ENCODE data around the gene GPRIN2. TPM values are rescaled to one million over a fixed set of nuclear protein-coding genes. Genes with fewer than 3 reads are reported as not detected.

Gene GPRIN2
- total and polyA plus RNA-seq, 2 of the 8 experiments (the other 6 are each of a cell fraction or from before 2014, with no cell fraction given), result 14.3 to 18.6 TPM

DNA sequence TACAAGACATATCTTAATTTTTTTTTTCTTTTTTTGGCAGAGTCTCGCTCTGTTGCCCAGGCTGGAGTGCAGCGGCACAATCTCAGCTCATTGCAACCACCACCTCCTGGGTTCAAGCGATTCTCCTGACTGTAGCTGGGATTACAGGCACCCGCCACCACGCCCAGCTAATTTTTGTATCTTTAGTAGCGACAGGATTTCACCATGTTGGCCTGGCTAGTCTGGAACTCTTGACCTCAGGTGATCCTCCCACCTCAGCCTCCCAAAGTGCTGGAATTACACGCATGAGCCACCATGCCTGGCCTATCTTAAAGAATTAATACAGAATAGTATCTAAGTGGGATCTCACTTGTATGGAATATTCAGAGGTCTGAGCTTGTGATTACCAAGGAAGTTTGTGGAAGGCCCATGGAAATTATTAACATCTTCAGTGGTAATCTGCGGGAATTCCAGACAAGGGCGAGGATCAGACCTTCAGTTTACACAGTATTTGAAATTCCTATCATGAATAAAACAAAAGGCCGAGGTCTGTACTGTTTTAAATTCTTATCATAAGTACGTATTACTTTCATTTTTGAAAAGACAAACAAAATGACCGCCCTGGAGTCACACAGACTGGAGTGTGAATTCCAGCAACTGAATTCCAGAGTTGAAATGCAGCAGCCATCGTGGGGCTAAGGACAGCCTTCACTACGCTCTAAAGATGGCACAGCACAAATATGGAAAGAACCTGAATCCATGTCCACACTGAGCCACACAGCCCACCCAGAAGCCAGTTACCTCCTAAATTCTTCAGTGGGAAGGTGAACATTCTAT is 16.7 kb downstream of the GPRIN2 start (continued):
- TF ChIP-seq YY1 (IDR thresholded peaks at IDR 0.05; ENCODE audit: low read depth, low read length) (no peak), RNF2 (IDR thresholded peaks at IDR 0.05; ENCODE audit: borderline replicate concordance, low read depth, low read length, missing control alignments, poor library complexity, severe bottlenecking) (no peak)
